Testis (tissue), 3 donors: Measurements from ENCODE around the gene BZW2. TPM values are rescaled to one million over a fixed set of nuclear protein-coding genes. Genes with fewer than 3 reads are reported as not detected.

Experiments
- DNase-seq: peaks from one replicate; pipeline ENCODE4 v3.0.0-alpha.2; 2019
- H3K27ac ChIP-seq, 2 donors: fragments of 200-600 bp; sonication (generic); one replicate each; pipeline ENCODE4 v1.5.1; 2019
- H3K27me3 ChIP-seq: fragments of 200-600 bp; sonication (generic); one replicate; pipeline ENCODE4 v1.5.1; 2019
- H3K36me3 ChIP-seq: fragments of 200-600 bp; sonication (generic); one replicate; pipeline ENCODE4 v1.5.1; 2017; ENCODE audit warnings: low read depth; ENCODE audit errors: missing control alignments
- H3K4me1 ChIP-seq: fragments of 200-600 bp; sonication (generic); one replicate; pipeline ENCODE4 v1.5.1; 2019
- H3K4me3 ChIP-seq, 2 donors: fragments of 200-600 bp; sonication (generic); one replicate each; pipeline ENCODE4 v1.5.1; 2017 to 2019
- H3K9me3 ChIP-seq: fragments of 200-600 bp; sonication (generic); one replicate; pipeline ENCODE4 v1.5.1; 2017
- CTCF ChIP-seq, 3 experiments: fragments of 450-650 bp in 2 of 3; fragments of 200-600 bp in 1 of 3; sonication (generic) in 1 of 3; IDR thresholded peaks; one replicate each; pipeline ENCODE4 v1.5.1; 2016 to 2019; ENCODE audit warnings: antibody characterized with exemption in 3 of 3, mild to moderate bottlenecking in 2 of 3, moderate library complexity in 1 of 3
- POLR2A ChIP-seq: fragments of 450-650 bp; IDR thresholded peaks from one replicate; pipeline ENCODE4 v1.6.1; 2017; ENCODE audit warnings: antibody characterized with exemption, mild to moderate bottlenecking, moderate library complexity
- WGBS, 2 donors: methylation state at CpG; one replicate each; pipeline ENCODE4 v1.1.5; 2018; 5-methylcytosine and 5-hydroxymethylcytosine counted together
- intact Hi-C: fragments of 100-400 bp; cut with DNase I; formaldehyde crosslinking; loops from one replicate; pipeline ENCODE4 v1.15.1; 2023; ENCODE audit warnings: low total_unique reads
- polyA plus RNA-seq: library from polyadenylated mRNA; stranded (reverse); fragments of 350-450 nt; fragmentation: Illumina TruSeq; extraction: RNeasy Lipid Tissue Mini Kit (QIAGEN cat#74804); gene quantifications from one replicate; pipeline ENCODE4 v1.2.3, GENCODE V29; 2014; ENCODE audit warnings: low read depth, low replicate concordance; ENCODE audit not compliant: insufficient read depth
- total RNA-seq, 2 donors: library from RNA; depleted of rRNA; stranded (reverse); fragments of >200 nt; gene quantifications; one replicate each; pipeline ENCODE4 v1.2.3, GENCODE V29; 2016

The BZW2 gene
- total and polyA plus RNA-seq, 3 donors from 2014 or later = 23.2 to 36.5 (median 25.8) TPM

- no peak for TF ChIP-seq POLR2A
- Histone ChIP-seq H3K4me1 (no peaks in the 10 kb centered on the region), H3K36me3 (no peaks in the 10 kb centered on the region), H3K4me3 (no peak overlapping the region), H3K27ac (no peak overlapping the region), H3K27me3 (no peaks in the 10 kb centered on the region), H3K9me3 (no peaks in the 10 kb centered on the region)
- intact Hi-C loops = no loop called here
- WGBS, 2 donors = 62 to 79% methylated on average over 1 of the region's 1 CpG
- DNase-seq = no peak
These were observed 15.3 kb upstream of the BZW2 start for GRCh38 chr7:16630654-16631053.

- DNase-seq = peak; percentile 43
- 53 to 57% methylated on average over 4 of the region's 4 CpGs for WGBS, 2 donors
- H3K27me3 ChIP-seq = no peaks in the 10 kb centered on the region
- no peak overlapping the region for H3K27ac ChIP-seq
- H3K4me1 ChIP-seq = peaks cover 13% of the 10 kb centered on the region
- intact Hi-C loops = no loop called here
- H3K36me3 ChIP-seq = no peaks in the 10 kb centered on the region
- H3K4me3 ChIP-seq = no peak overlapping the region
- TF ChIP-seq POLR2A (no peak), CTCF (IDR thresholded peaks at IDR 0.05) (no peak)
- no peaks in the 10 kb centered on the region for H3K9me3 ChIP-seq
These were observed 11.7 kb upstream of the BZW2 start for GRCh38 chr7:16634271-16634738.

DNA sequence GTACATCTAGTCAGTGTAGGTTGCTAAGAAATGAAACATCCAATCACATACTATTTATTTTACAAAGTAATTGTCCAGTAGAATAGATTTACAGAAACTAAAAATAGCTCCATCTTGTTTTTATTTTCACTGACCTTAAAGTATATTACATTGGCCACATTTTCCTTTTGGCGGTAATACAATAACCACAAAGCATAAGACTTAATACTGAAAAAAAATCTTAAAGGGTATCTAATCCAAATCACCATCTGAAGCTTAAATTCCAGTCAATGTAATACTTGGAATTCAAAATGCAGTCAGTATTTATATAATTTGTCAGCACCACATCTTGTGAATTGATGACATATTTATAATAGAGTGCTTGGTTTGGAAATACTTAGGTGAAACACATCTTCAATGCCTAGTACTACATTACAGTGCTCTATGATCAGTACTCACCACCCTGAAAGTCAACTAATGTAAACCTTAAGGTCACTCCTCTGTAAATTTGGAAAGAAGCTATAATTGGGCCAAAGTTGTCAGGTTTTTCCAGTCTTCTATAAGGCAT lies 9.4 kb upstream of the BZW2 start:
- no peak overlapping the region for H3K27ac ChIP-seq
- no peak for TF ChIP-seq POLR2A
- TF ChIP-seq CTCF (IDR thresholded peaks at IDR 0.05) = no peak
- H3K4me1 ChIP-seq = peaks cover 13% of the 10 kb centered on the region
- WGBS, 2 donors = 67 to 68% methylated on average over 1 of the region's 1 CpG
- H3K4me3 ChIP-seq = no peak overlapping the region
- H3K9me3 ChIP-seq = no peaks in the 10 kb centered on the region
- no peak for DNase-seq
- no peaks in the 10 kb centered on the region for H3K36me3 ChIP-seq
- H3K27me3 ChIP-seq = no peaks in the 10 kb centered on the region
- intact Hi-C loops = no loop called here

DNA sequence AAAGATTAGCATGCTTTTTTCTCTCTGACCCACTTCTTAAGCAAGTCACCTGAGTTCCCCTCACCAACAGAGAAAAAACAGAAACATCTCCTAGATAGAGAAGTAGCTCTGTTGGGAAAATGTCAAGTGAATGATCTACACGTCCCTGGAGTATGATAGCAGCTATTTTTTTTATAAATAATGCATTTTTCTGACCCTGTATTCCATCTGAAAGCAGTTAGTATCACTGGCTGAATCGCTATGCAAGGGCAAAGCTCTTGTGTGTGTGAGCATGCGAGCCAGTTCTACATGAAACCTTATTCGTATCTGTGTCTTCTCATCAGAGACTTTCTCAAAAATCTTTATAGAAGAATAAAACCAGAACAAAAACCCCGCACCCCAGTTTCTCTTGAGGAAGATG lies 8.6 kb upstream of the BZW2 start:
- Histone ChIP-seq H3K27ac (peak overlapping the region in 1 of 2 donors; percentile 39), H3K27me3 (no peaks in the 10 kb centered on the region), H3K4me3 (no peak overlapping the region), H3K9me3 (no peaks in the 10 kb centered on the region), H3K4me1 (peaks cover 13% of the 10 kb centered on the region), H3K36me3 (no peaks in the 10 kb centered on the region)
- 59% methylated on average over 5 of the region's 5 CpGs for WGBS, 2 donors
- intact Hi-C loops = no loop called here
- TF ChIP-seq POLR2A (no peak), CTCF (IDR thresholded peaks at IDR 0.05) (no peak)
- no peak for DNase-seq

- WGBS, 2 donors = 71 to 78% methylated on average over 7 of the region's 7 CpGs
- Histone ChIP-seq H3K27ac (no peak overlapping the region), H3K9me3 (no peaks in the 10 kb centered on the region), H3K4me1 (peaks cover 13% of the 10 kb centered on the region), H3K4me3 (no peak overlapping the region), H3K27me3 (no peaks in the 10 kb centered on the region), H3K36me3 (no peaks in the 10 kb centered on the region)
- no peak for DNase-seq
- no peak for TF ChIP-seq CTCF (IDR thresholded peaks at IDR 0.05)
- no peak for TF ChIP-seq POLR2A
- intact Hi-C loops = no loop called here
These were observed 7.4 kb upstream of the BZW2 start for GRCh38 chr7:16638282-16639280.
